Upper lobe of right lung (tissue), 1 donor: Measurements from ENCODE around the gene SMARCAL1. TPM values are rescaled to one million over a fixed set of nuclear protein-coding genes. Genes with fewer than 3 reads are reported as not detected.

Source experiments
- ATAC-seq: fragments of 200-7000 bp; cut with Tn5 transposase; one replicate; pipeline ENCODE4 v1.9.1; 2020; ENCODE audit warnings: mild to moderate bottlenecking, moderate library complexity
- DNase-seq: peaks from one replicate; pipeline ENCODE4 v3.0.0-alpha.2; 2020
- H3K27ac ChIP-seq: fragments of 200-600 bp; one replicate; pipeline ENCODE4 v1.8.0; 2022
- H3K27me3 ChIP-seq: fragments of 200-600 bp; one replicate; pipeline ENCODE4 v1.8.0; 2022; ENCODE audit warnings: mild to moderate bottlenecking
- H3K36me3 ChIP-seq: fragments of 200-600 bp; one replicate; pipeline ENCODE4 v1.8.0; 2022
- H3K4me1 ChIP-seq: fragments of 200-600 bp; one replicate; pipeline ENCODE4 v1.8.0; 2022
- H3K4me3 ChIP-seq: fragments of 200-600 bp; one replicate; pipeline ENCODE4 v1.8.0; 2022; ENCODE audit warnings: mild to moderate bottlenecking
- H3K9me3 ChIP-seq: fragments of 200-600 bp; one replicate; pipeline ENCODE4 v1.8.0; 2022
- CTCF ChIP-seq: fragments of 200-600 bp; IDR thresholded peaks from one replicate; pipeline ENCODE4 v1.8.0; 2022; ENCODE audit warnings: antibody characterized with exemption
- intact Hi-C: fragments of 100-400 bp; cut with DNase I; formaldehyde crosslinking; loops from one replicate; pipeline ENCODE4 v1.11.0; 2022
- total RNA-seq: library from RNA; stranded (reverse); fragmentation: NEBNext Ultra II Directional; extraction: Animal tissue kit (Norgen Biotek cat#: 25700); gene quantifications from one replicate; pipeline ENCODE4 v1.2.1, GENCODE V29; 2021
- donor health status: DM: no; HTN: yes; CAD: no; lungs with severe emphysema.

Gene SMARCAL1
- total RNA-seq, 1 donor from 2014 or later, result 16.7 TPM

GRCh38 chr2:216389570-216389969 lies 22.7 kb upstream of the SMARCAL1 start:
- Histone ChIP-seq H3K27ac (no peak overlapping the region), H3K9me3 (no peaks in the 10 kb centered on the region), H3K36me3 (no peaks in the 10 kb centered on the region), H3K4me1 (no peaks in the 10 kb centered on the region), H3K27me3 (no peaks in the 10 kb centered on the region), H3K4me3 (no peak overlapping the region)
- ATAC-seq (peak; percentile 67), DNase-seq (no peak)
- intact Hi-C loops, result no loop called here
- no peak for TF ChIP-seq CTCF

GRCh38 chr2:216391401-216391800 lies 20.9 kb upstream of the SMARCAL1 start:
- intact Hi-C loops, result no loop called here

GRCh38 chr2:216392018-216392562 lies 20.2 kb upstream of the SMARCAL1 start:
- no peak for ATAC-seq
- Histone ChIP-seq H3K9me3 (no peaks in the 10 kb centered on the region), H3K36me3 (no peaks in the 10 kb centered on the region), H3K4me1 (no peaks in the 10 kb centered on the region), H3K27me3 (no peaks in the 10 kb centered on the region), H3K27ac (no peak overlapping the region), H3K4me3 (no peak overlapping the region)
- intact Hi-C loops, result no loop called here
- TF ChIP-seq CTCF, result no peak
- no peak for DNase-seq

More at GRCh38 chr2:216391401-216391800, 20.9 kb upstream of the SMARCAL1 start:
- ATAC-seq, result no peak
- Histone ChIP-seq H3K9me3 (no peaks in the 10 kb centered on the region), H3K4me3 (no peak overlapping the region), H3K4me1 (no peaks in the 10 kb centered on the region), H3K36me3 (no peaks in the 10 kb centered on the region), H3K27ac (no peak overlapping the region), H3K27me3 (no peaks in the 10 kb centered on the region)
- no peak for TF ChIP-seq CTCF
- DNase-seq, result no peak

- Histone ChIP-seq H3K27me3 (no peaks in the 10 kb centered on the region), H3K27ac (no peak overlapping the region), H3K9me3 (no peaks in the 10 kb centered on the region), H3K4me3 (no peak overlapping the region), H3K36me3 (no peaks in the 10 kb centered on the region), H3K4me1 (no peaks in the 10 kb centered on the region)
- intact Hi-C loops, result no loop called here
- DNase-seq (no peak), ATAC-seq (no peak)
- TF ChIP-seq CTCF, result no peak
These were observed 19.1 kb upstream of the SMARCAL1 start for GRCh38 chr2:216392945-216393840.

- no peaks in the 10 kb centered on the region for H3K27me3 ChIP-seq
- no peak for TF ChIP-seq CTCF
- no peak overlapping the region for H3K27ac ChIP-seq
- no peaks in the 10 kb centered on the region for H3K36me3 ChIP-seq
- no peak overlapping the region for H3K4me3 ChIP-seq
- no peaks in the 10 kb centered on the region for H3K9me3 ChIP-seq
- ATAC-seq (peak; percentile 78), DNase-seq (no peak)
- no peaks in the 10 kb centered on the region for H3K4me1 ChIP-seq
- intact Hi-C loops, result no loop called here
These were observed 17.4 kb upstream of the SMARCAL1 start for GRCh38 chr2:216394881-216395280.
